Glomerular endothelial cell (primary cell): ENCODE measurements around the gene PDZRN4. TPM values are rescaled to one million over a fixed set of nuclear protein-coding genes. Genes with fewer than 3 reads are reported as not detected.

Source experiments
- DNase-seq: peaks from one replicate; pipeline ENCODE4 v3.0.0-alpha.2; 2011; ENCODE audit warnings: low read depth, low spot score; ENCODE audit errors: extremely low read depth
- total RNA-seq: library from RNA; depleted of rRNA; stranded (reverse); fragments of >200 nt; gene quantifications from 2 replicates; pipeline ENCODE4 v1.2.3, GENCODE V29; 2015

Gene PDZRN4
- total RNA-seq, 1 donor from 2014 or later, result not detected

- DNase-seq, result no peak
Observed at GRCh38 chr12:41344776-41345470, 156.8 kb downstream of the PDZRN4 start.

GRCh38 chr12:41348198-41348597, 160.1 kb downstream of the PDZRN4 start:
- no peak for DNase-seq

- no peak for DNase-seq
Observed at GRCh38 chr12:41356181-41356580, 168.1 kb downstream of the PDZRN4 start.

- no peak for DNase-seq
Observed at GRCh38 chr12:41361738-41362137, 173.6 kb downstream of the PDZRN4 start.

GRCh38 chr12:41362510-41362909, 174.4 kb downstream of the PDZRN4 start:
- DNase-seq, result no peak

- no peak for DNase-seq
Observed at GRCh38 chr12:41362931-41363330, 174.8 kb downstream of the PDZRN4 start.

GRCh38 chr12:41364211-41364610, 176.1 kb downstream of the PDZRN4 start:
- no peak for DNase-seq

- DNase-seq, result no peak
Observed at GRCh38 chr12:41365653-41366171, 177.6 kb downstream of the PDZRN4 start.

GRCh38 chr12:41367726-41368405, 179.7 kb downstream of the PDZRN4 start:
- DNase-seq, result no peak

GRCh38 chr12:41380878-41381277, 192.8 kb downstream of the PDZRN4 start:
- DNase-seq, result no peak

- DNase-seq, result no peak
Observed at GRCh38 chr12:41402801-41403200, 214.7 kb downstream of the PDZRN4 start.

- DNase-seq, result no peak
Observed at GRCh38 chr12:41407232-41407799, 219.2 kb downstream of the PDZRN4 start.

- DNase-seq, result no peak
Observed at GRCh38 chr12:41409628-41410027, 221.5 kb downstream of the PDZRN4 start.

- no peak for DNase-seq
Observed at GRCh38 chr12:41418586-41418985, 230.5 kb downstream of the PDZRN4 start.

GRCh38 chr12:41419131-41419893, 231.2 kb downstream of the PDZRN4 start:
- DNase-seq, result no peak

GRCh38 chr12:41424651-41425050, 236.5 kb downstream of the PDZRN4 start:
- no peak for DNase-seq

- no peak for DNase-seq
Observed at GRCh38 chr12:41433460-41433859, 245.3 kb downstream of the PDZRN4 start.

- no peak for DNase-seq
Observed at GRCh38 chr12:41436076-41436475, 248.0 kb downstream of the PDZRN4 start.

- DNase-seq, result no peak
Observed at GRCh38 chr12:41437563-41437962, 249.4 kb downstream of the PDZRN4 start.

- no peak for DNase-seq
Observed at GRCh38 chr12:41438854-41439541, 250.9 kb downstream of the PDZRN4 start.

- no peak for DNase-seq
Observed at GRCh38 chr12:41439801-41440200, 251.7 kb downstream of the PDZRN4 start.
